K562 (cell line): ENCODE measurements around the gene MATCAP1.

ENCODE experiments used
- ARID2 ChIP-seq: fragments of 450-650 bp; IDR thresholded peaks from 2 replicates; pipeline ENCODE4 v1.6.1; 2017; ENCODE audit warnings: antibody characterized with exemption, mild to moderate bottlenecking
- HNRNPLL ChIP-seq: fragments of 200-400 bp; formaldehyde crosslinking; IDR thresholded peaks from 2 replicates; pipeline ENCODE4 v1.6.1; 2017; ENCODE audit warnings: low read length, low read depth, mild to moderate bottlenecking; ENCODE audit not compliant: poor library complexity, severe bottlenecking
- JUN ChIP-seq, 2 experiments: sonication (generic) in 1 of 2; formaldehyde crosslinking in 1 of 2; IDR thresholded peaks; 2 replicates each; pipeline versions ENCODE4 v1.6.1 to v1.8.0; 2012 to 2022; ENCODE audit warnings: borderline replicate concordance in 2 of 2, mild to moderate bottlenecking in 2 of 2, improper control_type of control experiment in 1 of 2, low read depth in 1 of 2, low read length in 1 of 2, missing genetic modification reagents in 1 of 2
- MAX ChIP-seq: sonication (generic); formaldehyde crosslinking; IDR thresholded peaks from 2 replicates; pipeline ENCODE4 v1.9.0; 2022; ENCODE audit warnings: mild to moderate bottlenecking, missing genetic modification reagents
- MYC ChIP-seq, 2 experiments: fragments of 250-450 bp in 1 of 2; sonication (Bioruptor Pico) in 1 of 2; IDR thresholded peaks; 2 replicates each; pipeline versions ENCODE4 v1.5.1 to v1.6.1; 2012 to 2021; ENCODE audit warnings: low read depth in 2 of 2, borderline replicate concordance in 1 of 2, improper control_type of control experiment in 1 of 2, low read length in 1 of 2, mild to moderate bottlenecking in 1 of 2, moderate library complexity in 1 of 2
- NFIC ChIP-seq: fragments of 450-650 bp; IDR thresholded peaks from 2 replicates; pipeline ENCODE4 v1.6.1; 2017; ENCODE audit warnings: mild to moderate bottlenecking, inconsistent platforms
- POLR2A ChIP-seq: fragments of 450-650 bp; conservative IDR thresholded peaks from 2 replicates; pipeline ENCODE4 v1.6.1; 2016
- STAG1 ChIP-seq: sonication (generic); formaldehyde crosslinking; IDR thresholded peaks from 2 replicates; pipeline ENCODE4 v1.5.0; 2020; ENCODE audit warnings: missing genetic modification reagents, borderline replicate concordance
- TF ChIP-seq, protein P1 (sequence below), 3 experiments: IDR thresholded peaks in 2 of 3; conservative IDR thresholded peaks in 1 of 3; 2 replicates each; pipeline ENCODE4 v1.5.1; 2011 to 2012; ENCODE audit warnings: low read length in 3 of 3, mild to moderate bottlenecking in 3 of 3, control low read depth in 2 of 3, improper control_type of control experiment in 1 of 3, inconsistent platforms in 1 of 3, low read depth in 1 of 3, mixed read lengths in 1 of 3, moderate library complexity in 1 of 3; ENCODE audit not compliant: insufficient read depth in 2 of 3
- TF ChIP-seq, protein P2 (sequence below): fragments of 450-650 bp; IDR thresholded peaks from 2 replicates; pipeline ENCODE4 v1.6.1; 2016

GRCh38 chr16:67181346-67181745, 2.4 kb downstream of the MATCAP1 start:
- TF ChIP-seq HNRNPLL (no peak), MAX (CRISPR knock-in tag) (no peak), STAG1 (CRISPR knock-in tag) (no peak), NFIC (no peak), MYC (IDR thresholded peaks at IDR 0.05; ENCODE audit: low read depth, low read length) (no peak), MYC (CRISPR knock-in tag; IDR thresholded peaks at IDR 0.05; ENCODE audit: borderline replicate concordance, low read depth) (no peak), POLR2A (no peak), ARID2 (no peak), JUN (IDR thresholded peaks at IDR 0.05; ENCODE audit: borderline replicate concordance, low read depth, low read length) (no peak), JUN (CRISPR knock-in tag; IDR thresholded peaks at IDR 0.05; ENCODE audit: borderline replicate concordance) (no peak)
- TF ChIP-seq, protein P1, sequence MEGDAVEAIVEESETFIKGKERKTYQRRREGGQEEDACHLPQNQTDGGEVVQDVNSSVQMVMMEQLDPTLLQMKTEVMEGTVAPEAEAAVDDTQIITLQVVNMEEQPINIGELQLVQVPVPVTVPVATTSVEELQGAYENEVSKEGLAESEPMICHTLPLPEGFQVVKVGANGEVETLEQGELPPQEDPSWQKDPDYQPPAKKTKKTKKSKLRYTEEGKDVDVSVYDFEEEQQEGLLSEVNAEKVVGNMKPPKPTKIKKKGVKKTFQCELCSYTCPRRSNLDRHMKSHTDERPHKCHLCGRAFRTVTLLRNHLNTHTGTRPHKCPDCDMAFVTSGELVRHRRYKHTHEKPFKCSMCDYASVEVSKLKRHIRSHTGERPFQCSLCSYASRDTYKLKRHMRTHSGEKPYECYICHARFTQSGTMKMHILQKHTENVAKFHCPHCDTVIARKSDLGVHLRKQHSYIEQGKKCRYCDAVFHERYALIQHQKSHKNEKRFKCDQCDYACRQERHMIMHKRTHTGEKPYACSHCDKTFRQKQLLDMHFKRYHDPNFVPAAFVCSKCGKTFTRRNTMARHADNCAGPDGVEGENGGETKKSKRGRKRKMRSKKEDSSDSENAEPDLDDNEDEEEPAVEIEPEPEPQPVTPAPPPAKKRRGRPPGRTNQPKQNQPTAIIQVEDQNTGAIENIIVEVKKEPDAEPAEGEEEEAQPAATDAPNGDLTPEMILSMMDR (IDR thresholded peaks at IDR 0.05 in 2 of 3, conservative IDR thresholded peaks at IDR 0.05 in 1 of 3; ENCODE audit: insufficient read depth in 2 of 3, low read depth in 1 of 3, low read length in 3 of 3): no peak
- TF ChIP-seq, protein P2, sequence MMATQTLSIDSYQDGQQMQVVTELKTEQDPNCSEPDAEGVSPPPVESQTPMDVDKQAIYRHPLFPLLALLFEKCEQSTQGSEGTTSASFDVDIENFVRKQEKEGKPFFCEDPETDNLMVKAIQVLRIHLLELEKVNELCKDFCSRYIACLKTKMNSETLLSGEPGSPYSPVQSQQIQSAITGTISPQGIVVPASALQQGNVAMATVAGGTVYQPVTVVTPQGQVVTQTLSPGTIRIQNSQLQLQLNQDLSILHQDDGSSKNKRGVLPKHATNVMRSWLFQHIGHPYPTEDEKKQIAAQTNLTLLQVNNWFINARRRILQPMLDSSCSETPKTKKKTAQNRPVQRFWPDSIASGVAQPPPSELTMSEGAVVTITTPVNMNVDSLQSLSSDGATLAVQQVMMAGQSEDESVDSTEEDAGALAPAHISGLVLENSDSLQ: no peak
